Measurements from ENCODE around the gene NTN1.

Gene NTN1

DNA sequence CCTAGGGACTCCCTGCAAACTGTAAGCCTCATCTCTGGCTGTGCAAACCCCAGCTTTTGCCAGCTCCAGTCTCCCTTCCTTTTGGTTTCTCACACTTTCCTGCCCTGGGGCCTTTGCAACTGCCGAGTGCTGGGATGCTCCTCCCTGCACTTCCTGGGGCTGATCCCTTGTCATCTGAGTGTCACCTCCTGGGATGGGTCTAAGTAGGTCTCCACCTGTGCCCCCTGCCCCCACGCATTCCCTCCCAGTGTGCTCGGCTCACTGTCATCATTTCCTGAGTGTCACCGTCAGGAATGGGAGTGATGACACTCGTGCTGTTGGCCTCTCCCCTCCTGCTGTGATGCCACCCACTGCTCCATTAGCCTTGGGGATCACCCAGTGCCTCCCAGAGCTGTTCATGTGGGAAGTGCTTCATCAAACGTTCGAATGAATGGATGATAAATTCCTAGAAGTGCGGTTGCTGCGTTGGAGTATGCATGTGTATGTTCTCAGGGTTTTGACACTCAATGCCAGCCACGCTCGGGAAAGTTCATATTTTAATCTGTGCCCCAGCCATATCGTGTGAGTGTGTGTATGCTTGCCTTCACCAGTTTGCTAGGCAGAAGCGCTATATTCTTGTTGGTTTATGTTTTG, 189.9 kb downstream of the NTN1 start:
- TF ChIP-seq EZH2 (IDR thresholded peaks at IDR 0.05), result no peak
- TF ChIP-seq FOXP2 (optimal IDR thresholded peaks at IDR 0.05; ENCODE audit: control extremely low read depth, extremely low read length, insufficient read depth), result no peak
- TF ChIP-seq POLR2AphosphoS5 (IDR thresholded peaks at IDR 0.05; ENCODE audit: borderline replicate concordance, low read depth, low read length), result no peak
- H3K27ac ChIP-seq, result no peak overlapping the region
- H3K9ac ChIP-seq (ENCODE audit: insufficient read length), result no peak overlapping the region
- DNase-seq (ENCODE audit: low read depth, low spot score), result peak; percentile 44
- H3K36me3 ChIP-seq (ENCODE audit: insufficient read depth, low read length), result no peaks in the 10 kb centered on the region
- no peak overlapping the region; the same call in 1 of the 2 replicates for H3K4me3 ChIP-seq
- peaks cover 4% of the 10 kb centered on the region; the same call in 1 of the 2 replicates for H3K9me3 ChIP-seq (ENCODE audit: low read depth, low read length)

- Histone ChIP-seq H3K9me3 (ENCODE audit: low read depth, low read length) (peaks cover 4% of the 10 kb centered on the region; the same call in 1 of the 2 replicates), H3K9ac (ENCODE audit: insufficient read length) (no peak overlapping the region), H3K4me3 (no peak overlapping the region), H3K27ac (no peak overlapping the region), H3K36me3 (ENCODE audit: insufficient read depth, low read length) (no peaks in the 10 kb centered on the region)
- no peak for TF ChIP-seq POLR2AphosphoS5 (IDR thresholded peaks at IDR 0.05; ENCODE audit: borderline replicate concordance, low read depth, low read length)
- TF ChIP-seq EZH2 (IDR thresholded peaks at IDR 0.05), result no peak
- TF ChIP-seq FOXP2 (optimal IDR thresholded peaks at IDR 0.05; ENCODE audit: control extremely low read depth, extremely low read length, insufficient read depth), result no peak
- DNase-seq (ENCODE audit: low read depth, low spot score), result no peak
These were observed 191.3 kb downstream of the NTN1 start for GRCh38 chr17:9212376-9213302.

DNA sequence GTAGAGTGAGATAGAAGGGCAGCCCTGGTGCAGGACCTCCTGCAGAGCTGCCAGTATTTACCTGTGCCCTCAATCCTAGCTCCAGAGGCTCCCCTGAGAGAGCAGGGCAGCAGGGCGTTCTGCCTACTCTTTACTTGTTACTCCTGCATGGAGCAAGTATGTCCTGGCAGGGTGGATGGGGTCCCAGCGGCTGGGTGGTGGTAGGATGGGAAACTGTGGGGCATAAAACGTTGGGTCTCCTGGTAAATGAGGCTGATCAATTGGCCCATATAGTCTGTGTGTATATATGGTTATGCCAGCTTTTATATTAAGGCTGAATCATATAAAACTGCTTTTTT, 192.0 kb downstream of the NTN1 start:
- no peak for DNase-seq (ENCODE audit: low read depth, low spot score)
- H3K9me3 ChIP-seq (ENCODE audit: low read depth, low read length), result peaks cover 4% of the 10 kb centered on the region; the same call in 1 of the 2 replicates
- TF ChIP-seq EZH2 (IDR thresholded peaks at IDR 0.05) (no peak), POLR2AphosphoS5 (IDR thresholded peaks at IDR 0.05; ENCODE audit: borderline replicate concordance, low read depth, low read length) (no peak)
- no peak overlapping the region for H3K27ac ChIP-seq
- H3K9ac ChIP-seq (ENCODE audit: insufficient read length), result no peak overlapping the region
- H3K36me3 ChIP-seq (ENCODE audit: insufficient read depth, low read length), result no peaks in the 10 kb centered on the region
- H3K4me3 ChIP-seq, result no peak overlapping the region

GRCh38 chr17:9215465-9215864, 194.2 kb downstream of the NTN1 start:
- H3K36me3 ChIP-seq (ENCODE audit: insufficient read depth, low read length), result no peaks in the 10 kb centered on the region
- no peak overlapping the region for H3K9ac ChIP-seq (ENCODE audit: insufficient read length)
- TF ChIP-seq POLR2AphosphoS5 (IDR thresholded peaks at IDR 0.05; ENCODE audit: borderline replicate concordance, low read depth, low read length) (no peak), FOXP2 (optimal IDR thresholded peaks at IDR 0.05; ENCODE audit: control extremely low read depth, extremely low read length, insufficient read depth) (no peak), EZH2 (IDR thresholded peaks at IDR 0.05) (no peak)
- DNase-seq (ENCODE audit: low read depth, low spot score), result no peak
- no peak overlapping the region for H3K4me3 ChIP-seq
- H3K9me3 ChIP-seq (ENCODE audit: low read depth, low read length), result peaks cover 4% of the 10 kb centered on the region; the same call in 1 of the 2 replicates
- no peak overlapping the region for H3K27ac ChIP-seq

- Histone ChIP-seq H3K9ac (ENCODE audit: insufficient read length) (no peak overlapping the region), H3K9me3 (ENCODE audit: low read depth, low read length) (peaks cover 4% of the 10 kb centered on the region; the same call in 1 of the 2 replicates), H3K36me3 (ENCODE audit: insufficient read depth, low read length) (no peaks in the 10 kb centered on the region), H3K27ac (no peak overlapping the region), H3K4me3 (no peak overlapping the region)
- no peak for TF ChIP-seq POLR2AphosphoS5 (IDR thresholded peaks at IDR 0.05; ENCODE audit: borderline replicate concordance, low read depth, low read length)
- TF ChIP-seq EZH2 (IDR thresholded peaks at IDR 0.05), result no peak
- TF ChIP-seq FOXP2 (optimal IDR thresholded peaks at IDR 0.05; ENCODE audit: control extremely low read depth, extremely low read length, insufficient read depth), result no peak
- no peak for DNase-seq (ENCODE audit: low read depth, low spot score)
These were observed 196.1 kb downstream of the NTN1 start for GRCh38 chr17:9217151-9218056.

GRCh38 chr17:9218064-9218635, 196.8 kb downstream of the NTN1 start:
- H3K36me3 ChIP-seq (ENCODE audit: insufficient read depth, low read length), result no peaks in the 10 kb centered on the region
- peaks cover 4% of the 10 kb centered on the region; the same call in 1 of the 2 replicates for H3K9me3 ChIP-seq (ENCODE audit: low read depth, low read length)
- H3K4me3 ChIP-seq, result no peak overlapping the region
- no peak for DNase-seq (ENCODE audit: low read depth, low spot score)
- no peak overlapping the region for H3K27ac ChIP-seq
- no peak for TF ChIP-seq FOXP2 (optimal IDR thresholded peaks at IDR 0.05; ENCODE audit: control extremely low read depth, extremely low read length, insufficient read depth)
- no peak for TF ChIP-seq POLR2AphosphoS5 (IDR thresholded peaks at IDR 0.05; ENCODE audit: borderline replicate concordance, low read depth, low read length)
- no peak for TF ChIP-seq EZH2 (IDR thresholded peaks at IDR 0.05)
- no peak overlapping the region for H3K9ac ChIP-seq (ENCODE audit: insufficient read length)

DNA sequence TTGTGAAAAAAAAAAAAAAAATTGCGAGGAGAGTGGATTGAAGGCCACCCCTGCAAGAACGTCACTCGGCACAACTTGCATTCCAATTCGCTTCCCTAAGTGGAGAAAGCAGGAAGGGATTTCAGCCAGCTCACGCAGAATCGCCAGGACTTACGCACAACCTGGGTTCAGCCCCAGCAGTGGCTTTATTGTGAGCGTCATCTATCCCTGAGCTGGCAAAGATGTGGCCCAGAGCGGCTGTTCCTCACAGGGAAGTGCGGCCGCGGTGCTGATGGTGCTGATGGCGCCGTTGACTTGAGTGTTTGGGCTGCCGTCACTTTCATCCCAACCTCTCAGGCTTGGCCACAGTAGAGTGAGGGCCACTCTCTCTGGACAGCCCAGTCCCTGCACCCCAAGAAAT, 197.6 kb downstream of the NTN1 start:
- no peak overlapping the region for H3K27ac ChIP-seq
- DNase-seq (ENCODE audit: low read depth, low spot score), result no peak
- H3K4me3 ChIP-seq, result no peak overlapping the region
- no peak for TF ChIP-seq FOXP2 (optimal IDR thresholded peaks at IDR 0.05; ENCODE audit: control extremely low read depth, extremely low read length, insufficient read depth)
- TF ChIP-seq EZH2 (IDR thresholded peaks at IDR 0.05), result no peak
- no peak for TF ChIP-seq POLR2AphosphoS5 (IDR thresholded peaks at IDR 0.05; ENCODE audit: borderline replicate concordance, low read depth, low read length)
- H3K9me3 ChIP-seq (ENCODE audit: low read depth, low read length), result peaks cover 4% of the 10 kb centered on the region; the same call in 1 of the 2 replicates
- no peak overlapping the region for H3K9ac ChIP-seq (ENCODE audit: insufficient read length)
- no peaks in the 10 kb centered on the region for H3K36me3 ChIP-seq (ENCODE audit: insufficient read depth, low read length)
